Endothelial cell of umbilical vein (primary cell): Measurements from ENCODE around the gene LIPK. TPM values are rescaled to one million over a fixed set of nuclear protein-coding genes. Genes with fewer than 3 reads are reported as not detected.

ENCODE experiments used
- BruUV-seq: library from RNA; stranded (reverse); fragments of 400-500 nt; replicated peaks from 2 replicates; lab custom pipeline; 2021; lab: Mats Ljungman, UMichigan
- CTCF ChIA-PET: fragments of 300-600, 350-600 bp; sonication (Branson Sonifier 250); formaldehyde crosslinking; loops from one replicate; lab custom pipeline; 2021; ENCODE audit warnings: antibody characterized with exemption, inconsistent platforms; lab: Charles Lee
- POLR2A ChIA-PET: fragments of 300-600, 350-600 bp; sonication (Branson Sonifier 250); formaldehyde crosslinking; loops from one replicate; lab custom pipeline; 2021; ENCODE audit warnings: antibody characterized with exemption, inconsistent platforms; lab: Charles Lee
- DNase-seq: peaks from one replicate; pipeline ENCODE4 v3.0.0-alpha.2; 2011; ENCODE audit warnings: low read depth, low spot score
- FAIRE-seq: peaks from 2 replicates; lab custom pipeline; 2011; peaks lifted over from hg19 to GRCh38; lab: Jason Lieb, UNC
- H2AFZ ChIP-seq: 2 replicates; pipeline ENCODE4 v1.6.0; 2012; ENCODE audit warnings: low read depth, low read length, control low read depth, inconsistent platforms
- H3K27ac ChIP-seq: 2 replicates; pipeline ENCODE4 v1.5.1; 2011; ENCODE audit warnings: low read depth, mild to moderate bottlenecking, control low read depth, low read length, moderate library complexity; ENCODE audit not compliant: insufficient read depth
- H3K27me3 ChIP-seq, 2 experiments: 2 replicates each; pipeline versions ENCODE4 v1.6.0 to v1.6.1; 2011; ENCODE audit warnings: low read length in 2 of 2, mixed read lengths in 1 of 2; ENCODE audit not compliant: control insufficient read depth in 2 of 2, insufficient read depth in 2 of 2
- H3K36me3 ChIP-seq, 2 experiments: 2 replicates in 1 of 2; 3 replicates in 1 of 2; pipeline ENCODE4 v1.5.1; 2011; ENCODE audit warnings: low read length in 2 of 2, mild to moderate bottlenecking in 1 of 2, moderate library complexity in 1 of 2; ENCODE audit not compliant: control insufficient read depth in 2 of 2, insufficient read depth in 2 of 2; ENCODE audit errors: extremely low read depth in 1 of 2
- H3K4me1 ChIP-seq: 3 replicates; pipeline ENCODE4 v1.5.1; 2011; ENCODE audit warnings: mild to moderate bottlenecking, low read length; ENCODE audit not compliant: control insufficient read depth, insufficient read depth; ENCODE audit errors: extremely low read depth
- H3K4me2 ChIP-seq: 2 replicates; pipeline ENCODE4 v1.6.1; 2011; ENCODE audit warnings: low read length, control low read depth, mixed read lengths; ENCODE audit not compliant: insufficient read depth
- H3K4me3 ChIP-seq, 3 experiments: fragments of 200-600 bp in 1 of 3; sonication (generic), shearing (Covaris generic) in 1 of 3; replicated peaks in 1 of 3; 2 replicates each; pipeline ENCODE4 v1.5.1; 2011 to 2016; ENCODE audit warnings: control low read depth in 3 of 3, low read length in 3 of 3, mild to moderate bottlenecking in 2 of 3, inconsistent platforms in 1 of 3, low read depth in 1 of 3, moderate library complexity in 1 of 3; ENCODE audit not compliant: insufficient read depth in 1 of 3
- H3K79me2 ChIP-seq: 2 replicates; pipeline ENCODE4 v1.6.0; 2012; ENCODE audit warnings: low read length, inconsistent platforms; ENCODE audit not compliant: control insufficient read depth, insufficient read depth
- H3K9ac ChIP-seq: replicated peaks from 2 replicates; pipeline ENCODE3; 2011; ENCODE audit warnings: low read length, control low read depth; ENCODE audit not compliant: insufficient read depth; ENCODE audit errors: extremely low read depth
- H3K9me1 ChIP-seq: replicated peaks from 3 replicates; pipeline ENCODE4 v1.6.0; 2011; ENCODE audit warnings: mild to moderate bottlenecking, low read length; ENCODE audit not compliant: control insufficient read depth, insufficient read depth; ENCODE audit errors: extremely low read depth
- H3K9me3 ChIP-seq: replicated peaks from 2 replicates; pipeline ENCODE4 v1.5.1; 2012; ENCODE audit warnings: low read length, inconsistent platforms; ENCODE audit not compliant: control insufficient read depth, insufficient read depth
- H4K20me1 ChIP-seq: replicated peaks from 2 replicates; pipeline ENCODE3; 2011; ENCODE audit warnings: mild to moderate bottlenecking, low read length; ENCODE audit not compliant: control insufficient read depth, insufficient read depth; ENCODE audit errors: extremely low read depth
- EZH2 ChIP-seq: IDR thresholded peaks from 2 replicates; pipeline ENCODE4 v1.6.1; 2012; ENCODE audit warnings: borderline replicate concordance, low read depth, mild to moderate bottlenecking, moderate library complexity, low read length, inconsistent platforms; ENCODE audit not compliant: severe bottlenecking
- FOS ChIP-seq: IDR thresholded peaks from 2 replicates; pipeline ENCODE4 v1.6.1; 2011; ENCODE audit warnings: mild to moderate bottlenecking, low read length, moderate library complexity, borderline replicate concordance; ENCODE audit not compliant: insufficient read depth
- GATA2 ChIP-seq: IDR thresholded peaks from 2 replicates; pipeline ENCODE4 v1.7.0; 2011; ENCODE audit warnings: low read depth, mild to moderate bottlenecking, moderate library complexity, mixed read lengths, low read length; ENCODE audit not compliant: insufficient read length, insufficient read depth
- JUN ChIP-seq: IDR thresholded peaks from 2 replicates; pipeline ENCODE4 v1.6.1; 2011; ENCODE audit warnings: borderline replicate concordance, low read depth; ENCODE audit not compliant: insufficient read length, insufficient read depth
- MAX ChIP-seq: IDR thresholded peaks from 2 replicates; pipeline ENCODE4 v1.6.1; 2011; ENCODE audit not compliant: insufficient read depth, insufficient read length
- MYC ChIP-seq: IDR thresholded peaks from one replicate; pipeline ENCODE4 v1.6.1; 2011; ENCODE audit warnings: mild to moderate bottlenecking, low read depth, low read length
- POLR2A ChIP-seq: IDR thresholded peaks from 2 replicates; pipeline ENCODE4 v1.6.1; 2012; ENCODE audit warnings: low read depth, mild to moderate bottlenecking, control low read depth, low read length
- POLR2AphosphoS5 ChIP-seq: IDR thresholded peaks from 2 replicates; pipeline ENCODE4 v1.6.1; 2012; ENCODE audit warnings: low read depth, mild to moderate bottlenecking, control low read depth, low read length, moderate library complexity; ENCODE audit not compliant: insufficient read depth
- dilution Hi-C: fragments of 300-500 bp; cut with MboI; formaldehyde crosslinking; loops from one replicate; pipeline ENCODE4 v1.15.0; 2019; ENCODE audit warnings: low sequenced_read_pairs; ENCODE audit not compliant: extremely low pct_ligation_motif_present
- intact Hi-C: fragments of 100-400 bp; cut with micrococcal nuclease; formaldehyde crosslinking; loops from one replicate; pipeline ENCODE4 v1.10.0; 2022
- polyA plus RNA-seq, 4 experiments: library from polyadenylated mRNA; depleted of rRNA in 3 of 4; stranded (reverse) in 3 of 4; unstranded in 1 of 4; fragments of >200 nt; gene quantifications; 2 replicates each; pipeline versions ENCODE4 v1.2.1 to v1.2.3, GENCODE V29; 2011 to 2012; ENCODE audit warnings: missing spikeins in 1 of 4
- total RNA-seq: library from RNA; stranded (reverse); gene quantifications from 2 replicates; pipeline ENCODE4 v1.2.3, GENCODE V29; 2021
- TF ChIP-seq, protein P1 (sequence below), 2 donors: IDR thresholded peaks; 1 replicate in 1 of 2; 2 replicates in 1 of 2; pipeline ENCODE4 v1.5.1; 2011; ENCODE audit warnings: low read length in 2 of 2, mild to moderate bottlenecking in 2 of 2, moderate library complexity in 2 of 2, control low read depth in 1 of 2, inconsistent platforms in 1 of 2, low read depth in 1 of 2; ENCODE audit not compliant: insufficient read depth in 1 of 2; ENCODE audit errors: extremely low read depth in 1 of 2

Gene LIPK
- total and polyA plus RNA-seq, 2 donors (not counting 3 experiments of a cell fraction or from before 2014, with no cell fraction given), result not detected

- no peaks in the 10 kb centered on the region for H3K9me1 ChIP-seq
- no peak overlapping the region for H3K4me3 ChIP-seq
- dilution Hi-C loops, result no loop called here
- DNase-seq, result peak; percentile 30
- POLR2A ChIA-PET, result no interaction called here
- no peak overlapping the region for H2AFZ ChIP-seq
- FAIRE-seq, result peak; percentile 64
- H3K4me2 ChIP-seq, result no peak overlapping the region
- no peak overlapping the region for H3K9ac ChIP-seq
- no peak for TF ChIP-seq EZH2
- TF ChIP-seq GATA2, result no peak
- TF ChIP-seq, protein P1, sequence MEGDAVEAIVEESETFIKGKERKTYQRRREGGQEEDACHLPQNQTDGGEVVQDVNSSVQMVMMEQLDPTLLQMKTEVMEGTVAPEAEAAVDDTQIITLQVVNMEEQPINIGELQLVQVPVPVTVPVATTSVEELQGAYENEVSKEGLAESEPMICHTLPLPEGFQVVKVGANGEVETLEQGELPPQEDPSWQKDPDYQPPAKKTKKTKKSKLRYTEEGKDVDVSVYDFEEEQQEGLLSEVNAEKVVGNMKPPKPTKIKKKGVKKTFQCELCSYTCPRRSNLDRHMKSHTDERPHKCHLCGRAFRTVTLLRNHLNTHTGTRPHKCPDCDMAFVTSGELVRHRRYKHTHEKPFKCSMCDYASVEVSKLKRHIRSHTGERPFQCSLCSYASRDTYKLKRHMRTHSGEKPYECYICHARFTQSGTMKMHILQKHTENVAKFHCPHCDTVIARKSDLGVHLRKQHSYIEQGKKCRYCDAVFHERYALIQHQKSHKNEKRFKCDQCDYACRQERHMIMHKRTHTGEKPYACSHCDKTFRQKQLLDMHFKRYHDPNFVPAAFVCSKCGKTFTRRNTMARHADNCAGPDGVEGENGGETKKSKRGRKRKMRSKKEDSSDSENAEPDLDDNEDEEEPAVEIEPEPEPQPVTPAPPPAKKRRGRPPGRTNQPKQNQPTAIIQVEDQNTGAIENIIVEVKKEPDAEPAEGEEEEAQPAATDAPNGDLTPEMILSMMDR (IDR thresholded peaks at IDR 0.05; ENCODE audit: extremely low read depth in 1 of 2, insufficient read depth in 1 of 2, low read depth in 1 of 2, low read length in 2 of 2), result peak in 1 of 2 donors; percentile 6
- no peak for TF ChIP-seq POLR2A
- TF ChIP-seq MYC, result no peak
- no peak for TF ChIP-seq JUN
- no peak for TF ChIP-seq POLR2AphosphoS5
- no peak for TF ChIP-seq MAX
- TF ChIP-seq FOS, result no peak
- no peaks in the 10 kb centered on the region for H3K4me1 ChIP-seq
- CTCF ChIA-PET, result interaction anchor here (0.6 to 3.5 kb wide), 31 partner anchors 9 to 834 kb away, joined by 3 to 25 read pairs (median 5); partner anchors contain the start of genes LIPK and RNLS
- no peaks in the 10 kb centered on the region for H4K20me1 ChIP-seq
- no peaks in the 10 kb centered on the region for H3K9me3 ChIP-seq
- no peaks in the 10 kb centered on the region for H3K36me3 ChIP-seq
- intact Hi-C loops, result no loop called here
- no TSS peak for BruUV-seq
- H3K27ac ChIP-seq, result no peak overlapping the region
- no peaks in the 10 kb centered on the region for H3K27me3 ChIP-seq
- H3K79me2 ChIP-seq, result no peaks in the 10 kb centered on the region
Measured at GRCh38 chr10:88693392-88694020, 12.5 kb upstream of the LIPK start.
